Parathyroid adenoma (tissue), 2 donors: ENCODE results near the gene BCLAF1.

ENCODE experiments used
- H2AFZ ChIP-seq: fragments of 300-600 bp; sonication (generic); one replicate; pipeline ENCODE4 v1.7.0; 2017; ENCODE audit warnings: antibody characterized with exemption, mild to moderate bottlenecking
- H3K27ac ChIP-seq: fragments of 300-600 bp; sonication (generic); one replicate; pipeline ENCODE4 v1.7.0; 2017
- H3K27me3 ChIP-seq: fragments of 300-600 bp; sonication (generic); one replicate; pipeline ENCODE4 v1.7.0; 2017; ENCODE audit warnings: low read length; ENCODE audit not compliant: control insufficient read depth, insufficient read depth
- H3K36me3 ChIP-seq: fragments of 300-600 bp; sonication (generic); one replicate; pipeline ENCODE4 v1.7.0; 2017; ENCODE audit warnings: low read length; ENCODE audit not compliant: control insufficient read depth, insufficient read depth
- H3K4me1 ChIP-seq: fragments of 300-600 bp; sonication (generic); one replicate; pipeline ENCODE4 v1.7.0; 2017; ENCODE audit warnings: control low read depth
- H3K4me2 ChIP-seq: fragments of 300-600 bp; sonication (generic); one replicate; pipeline ENCODE4 v1.7.0; 2017; ENCODE audit warnings: low read length
- H3K4me3 ChIP-seq: fragments of 300-600 bp; sonication (generic); one replicate; pipeline ENCODE4 v1.7.0; 2017; ENCODE audit warnings: low read depth, low read length
- H3K79me2 ChIP-seq: fragments of 300-600 bp; sonication (generic); one replicate; pipeline ENCODE4 v1.7.0; 2017; ENCODE audit warnings: control low read depth
- H3K9ac ChIP-seq: fragments of 300-600 bp; sonication (generic); one replicate; pipeline ENCODE4 v1.7.0; 2017; ENCODE audit warnings: mild to moderate bottlenecking
- H3K9me3 ChIP-seq: fragments of 300-600 bp; sonication (generic); one replicate; pipeline ENCODE4 v1.7.0; 2017; ENCODE audit warnings: low read length; ENCODE audit not compliant: control insufficient read depth
- CTCF ChIP-seq: fragments of 300-600 bp; sonication (generic); IDR thresholded peaks from one replicate; pipeline ENCODE4 v1.7.0; 2017; ENCODE audit warnings: antibody characterized with exemption, mild to moderate bottlenecking
- donor health status: primary hyperparathyroidism.

The BCLAF1 gene

GRCh38 chr6:136254851-136255466 lies 34.7 kb downstream of the BCLAF1 start:
- Histone ChIP-seq H3K4me3 (no peak overlapping the region), H3K27me3 (no peaks in the 10 kb centered on the region), H3K9me3 (no peaks in the 10 kb centered on the region), H3K27ac (no peak overlapping the region), H3K9ac (no peak overlapping the region), H2AFZ (no peak overlapping the region), H3K4me1 (peaks cover 13% of the 10 kb centered on the region), H3K79me2 (no peaks in the 10 kb centered on the region), H3K4me2 (no peak overlapping the region), H3K36me3 (no peaks in the 10 kb centered on the region)
- TF ChIP-seq CTCF = no peak

- no peak overlapping the region for H3K4me3 ChIP-seq
- no peak overlapping the region for H3K27ac ChIP-seq
- H3K4me2 ChIP-seq = no peak overlapping the region
- H3K79me2 ChIP-seq = no peaks in the 10 kb centered on the region
- no peaks in the 10 kb centered on the region for H3K9me3 ChIP-seq
- no peak overlapping the region for H3K9ac ChIP-seq
- no peaks in the 10 kb centered on the region for H3K36me3 ChIP-seq
- TF ChIP-seq CTCF = no peak
- H3K27me3 ChIP-seq = no peaks in the 10 kb centered on the region
- no peak overlapping the region for H2AFZ ChIP-seq
- H3K4me1 ChIP-seq = peaks cover 13% of the 10 kb centered on the region
These were observed 35.9 kb downstream of the BCLAF1 start for GRCh38 chr6:136253734-136254133.

- no peak overlapping the region for H2AFZ ChIP-seq
- no peak for TF ChIP-seq CTCF
- no peaks in the 10 kb centered on the region for H3K9me3 ChIP-seq
- peaks cover 13% of the 10 kb centered on the region for H3K4me1 ChIP-seq
- no peaks in the 10 kb centered on the region for H3K36me3 ChIP-seq
- no peak overlapping the region for H3K27ac ChIP-seq
- H3K4me3 ChIP-seq = no peak overlapping the region
- H3K4me2 ChIP-seq = no peak overlapping the region
- H3K9ac ChIP-seq = no peak overlapping the region
- no peaks in the 10 kb centered on the region for H3K27me3 ChIP-seq
- H3K79me2 ChIP-seq = no peaks in the 10 kb centered on the region
These were observed 37.2 kb downstream of the BCLAF1 start for GRCh38 chr6:136252441-136252840.

- Histone ChIP-seq H3K4me3 (peak overlapping the region; percentile 88), H3K27ac (no peak overlapping the region), H3K36me3 (no peaks in the 10 kb centered on the region), H3K4me2 (peak overlapping the region; percentile 95), H3K9ac (no peak overlapping the region), H3K79me2 (no peaks in the 10 kb centered on the region), H2AFZ (no peak overlapping the region), H3K9me3 (no peaks in the 10 kb centered on the region), H3K4me1 (peaks cover 13% of the 10 kb centered on the region), H3K27me3 (no peaks in the 10 kb centered on the region)
- TF ChIP-seq CTCF = no peak
These were observed 38.3 kb downstream of the BCLAF1 start for GRCh38 chr6:136251394-136251793.

- H3K27ac ChIP-seq = no peak overlapping the region
- no peak for TF ChIP-seq CTCF
- no peaks in the 10 kb centered on the region for H3K9me3 ChIP-seq
- no peaks in the 10 kb centered on the region for H3K27me3 ChIP-seq
- no peak overlapping the region for H3K9ac ChIP-seq
- peak overlapping the region; percentile 95 for H3K4me2 ChIP-seq
- peak overlapping the region; percentile 70 for H2AFZ ChIP-seq
- peaks cover 10% of the 10 kb centered on the region for H3K4me1 ChIP-seq
- H3K4me3 ChIP-seq = peak overlapping the region; percentile 88
- no peaks in the 10 kb centered on the region for H3K36me3 ChIP-seq
- no peaks in the 10 kb centered on the region for H3K79me2 ChIP-seq
These were observed 39.0 kb downstream of the BCLAF1 start for GRCh38 chr6:136250686-136251008.
